Body of pancreas (tissue), 4 donors: Measurements from ENCODE around the gene RTL3. TPM values are rescaled to one million over a fixed set of nuclear protein-coding genes. Genes with fewer than 3 reads are reported as not detected.
"Not testable (repeated sequence)": the region's sequence is repeated elsewhere in the genome, so short reads cannot be mapped to it uniquely, and the experiment has no call there.

Experiments
- ATAC-seq: fragments of 150-250 bp; one replicate; pipeline ENCODE4 v1.9.1; 2016
- DNase-seq, 4 donors: peaks; one replicate each; pipeline ENCODE4 v3.0.0-alpha.2; 2019
- H3K27ac ChIP-seq, 4 donors: fragments of 200-600 bp; sonication (generic); 1 replicate in 3 of 4; 2 replicates in 1 of 4; pipeline versions ENCODE4 v1.5.1 to v1.6.1; 2016 to 2019; ENCODE audit warnings: mild to moderate bottlenecking in 1 of 4, mixed read lengths in 1 of 4, moderate library complexity in 1 of 4
- H3K27me3 ChIP-seq, 2 donors: fragments of 200-600 bp; sonication (generic); one replicate each; pipeline ENCODE4 v1.6.0; 2016; ENCODE audit warnings: mild to moderate bottlenecking in 1 of 2
- H3K36me3 ChIP-seq, 2 donors: fragments of 200-600 bp; sonication (generic); replicated peaks in 1 of 2; 2 replicates each; pipeline ENCODE4 v1.5.1; 2016; ENCODE audit warnings: low read depth in 2 of 2; ENCODE audit not compliant: insufficient read depth in 1 of 2
- H3K4me1 ChIP-seq: fragments of 200-600 bp; sonication (generic); one replicate; pipeline ENCODE4 v1.6.0; 2016
- H3K4me3 ChIP-seq, 2 donors: fragments of 200-600 bp; sonication (generic); 1 replicate in 1 of 2; 2 replicates in 1 of 2; pipeline ENCODE4 v1.5.1; 2016 to 2019
- H3K9me3 ChIP-seq, 3 donors: fragments of 200-600 bp; sonication (generic); 1 replicate in 2 of 3; 2 replicates in 1 of 3; pipeline ENCODE4 v1.5.1; 2016
- POLR2A ChIP-seq, 3 donors: fragments of 450-650 bp; IDR thresholded peaks; one replicate each; pipeline ENCODE4 v1.6.1; 2016; ENCODE audit warnings: antibody characterized with exemption in 3 of 3, mild to moderate bottlenecking in 2 of 3
- WGBS, 2 donors: methylation state at CpG; one replicate each; pipeline ENCODE4 v1.1.5; 2017; 5-methylcytosine and 5-hydroxymethylcytosine counted together
- intact Hi-C: fragments of 100-400 bp; cut with DNase I; formaldehyde crosslinking; loops from one replicate; pipeline ENCODE4 v1.15.1; 2023
- total RNA-seq, 2 donors: library from RNA; depleted of rRNA; stranded (reverse); fragments of >200 nt; gene quantifications; one replicate each; pipeline ENCODE4 v1.1.0, GENCODE V29; 2016
- TF ChIP-seq, protein P1 (sequence below), 7 experiments: fragments of 450-650 bp in 4 of 7; fragments of 200-600 bp in 3 of 7; sonication (generic) in 3 of 7; IDR thresholded peaks; one replicate each; pipeline ENCODE4 v1.5.1; 2016 to 2019; ENCODE audit warnings: antibody characterized with exemption in 7 of 7

The RTL3 gene
- total RNA-seq, 2 donors from 2014 or later = 0.52 TPM; not detected in 1

DNA sequence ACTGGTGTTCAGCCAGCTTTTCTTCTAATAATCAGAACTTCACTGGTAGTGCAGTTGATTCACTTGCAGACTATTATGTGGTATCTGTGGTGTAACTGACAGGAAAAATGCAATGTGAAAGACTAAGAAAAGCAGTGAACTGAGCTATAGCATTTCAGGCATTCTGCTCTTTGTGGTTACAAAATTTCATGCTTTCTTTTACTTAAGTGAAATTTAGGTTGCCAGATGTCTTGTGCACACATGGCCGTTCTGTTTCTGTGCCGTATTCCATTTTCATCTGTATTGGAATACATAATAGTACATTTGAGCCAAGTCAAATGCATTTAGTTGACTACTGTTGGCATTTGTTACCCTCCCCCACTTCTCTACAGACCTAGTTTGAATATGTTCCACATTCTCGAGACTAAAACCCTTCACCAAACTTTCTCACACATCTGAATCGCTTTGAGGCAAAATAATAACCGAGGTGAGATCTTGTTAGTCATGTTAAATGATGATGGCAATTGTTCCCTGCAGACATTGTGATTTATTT, 8.2 kb downstream of the RTL3 start:
- WGBS, 2 donors = 58 to 71% methylated on average over 5 of the region's 5 CpGs
- no peak overlapping the region for H3K27ac ChIP-seq
- intact Hi-C loops = no loop called here
- TF ChIP-seq, protein P1, sequence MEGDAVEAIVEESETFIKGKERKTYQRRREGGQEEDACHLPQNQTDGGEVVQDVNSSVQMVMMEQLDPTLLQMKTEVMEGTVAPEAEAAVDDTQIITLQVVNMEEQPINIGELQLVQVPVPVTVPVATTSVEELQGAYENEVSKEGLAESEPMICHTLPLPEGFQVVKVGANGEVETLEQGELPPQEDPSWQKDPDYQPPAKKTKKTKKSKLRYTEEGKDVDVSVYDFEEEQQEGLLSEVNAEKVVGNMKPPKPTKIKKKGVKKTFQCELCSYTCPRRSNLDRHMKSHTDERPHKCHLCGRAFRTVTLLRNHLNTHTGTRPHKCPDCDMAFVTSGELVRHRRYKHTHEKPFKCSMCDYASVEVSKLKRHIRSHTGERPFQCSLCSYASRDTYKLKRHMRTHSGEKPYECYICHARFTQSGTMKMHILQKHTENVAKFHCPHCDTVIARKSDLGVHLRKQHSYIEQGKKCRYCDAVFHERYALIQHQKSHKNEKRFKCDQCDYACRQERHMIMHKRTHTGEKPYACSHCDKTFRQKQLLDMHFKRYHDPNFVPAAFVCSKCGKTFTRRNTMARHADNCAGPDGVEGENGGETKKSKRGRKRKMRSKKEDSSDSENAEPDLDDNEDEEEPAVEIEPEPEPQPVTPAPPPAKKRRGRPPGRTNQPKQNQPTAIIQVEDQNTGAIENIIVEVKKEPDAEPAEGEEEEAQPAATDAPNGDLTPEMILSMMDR (IDR thresholded peaks at IDR 0.05) = no peak
- TF ChIP-seq POLR2A (IDR thresholded peaks at IDR 0.05) = no peak
- H3K9me3 ChIP-seq = no peaks in the 10 kb centered on the region
- no peaks in the 10 kb centered on the region for H3K4me1 ChIP-seq
- DNase-seq = no peak
- no peaks in the 10 kb centered on the region for H3K36me3 ChIP-seq
- no peak for ATAC-seq
- H3K27me3 ChIP-seq = no peaks in the 10 kb centered on the region
- no peak overlapping the region for H3K4me3 ChIP-seq

DNA sequence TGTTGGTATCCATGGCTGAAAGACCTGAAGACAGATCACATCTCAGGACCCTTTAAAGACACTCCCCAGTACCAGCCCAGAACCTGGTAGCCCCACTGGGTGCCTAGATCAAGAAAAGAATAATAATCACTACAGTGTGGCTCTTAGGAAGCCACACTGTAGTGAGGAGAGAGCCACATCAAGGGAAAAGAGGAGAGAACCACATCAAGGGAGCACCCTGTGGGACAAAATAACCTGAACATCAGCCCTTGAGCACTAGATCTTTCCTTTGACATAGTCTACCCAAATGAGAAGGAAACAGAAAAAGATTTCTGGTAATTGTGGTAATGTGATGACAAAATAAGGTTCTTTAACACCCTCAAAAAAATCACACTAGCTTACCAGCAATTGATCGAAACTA, 15.3 kb downstream of the RTL3 start:
- Histone ChIP-seq H3K9me3 (no peaks in the 10 kb centered on the region), H3K27me3 (no peaks in the 10 kb centered on the region), H3K36me3 (no peaks in the 10 kb centered on the region), H3K4me3 (no peak overlapping the region), H3K4me1 (no peaks in the 10 kb centered on the region), H3K27ac (no peak overlapping the region)
- no peak for DNase-seq
- intact Hi-C loops = no loop called here
- ATAC-seq = no peak
- WGBS, 2 donors = 83 to 100% methylated on average over 1 of the region's 1 CpG
- TF ChIP-seq POLR2A (IDR thresholded peaks at IDR 0.05) = no peak
- TF ChIP-seq, protein P1 (IDR thresholded peaks at IDR 0.05) = no peak

DNA sequence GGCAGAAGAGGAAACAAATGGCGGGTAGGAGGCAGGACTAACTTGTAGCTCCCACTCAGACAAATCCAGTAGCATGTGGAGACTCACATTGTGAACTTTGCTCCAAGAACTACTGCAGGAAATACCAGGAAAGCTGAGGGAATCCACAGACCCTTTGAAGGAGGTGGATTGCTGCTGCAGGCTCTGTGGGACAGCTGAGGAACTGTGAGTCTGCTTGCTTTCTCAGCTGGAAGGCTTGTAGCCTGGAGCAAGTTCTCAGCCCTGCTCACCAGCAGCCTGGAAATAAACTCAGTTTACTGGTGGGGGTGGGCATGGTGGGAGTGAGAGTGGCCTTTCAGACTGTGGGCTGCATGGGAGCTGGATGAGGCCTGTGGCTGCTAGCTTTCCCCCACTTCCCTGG, 16.0 kb downstream of the RTL3 start:
- no peaks in the 10 kb centered on the region for H3K4me1 ChIP-seq
- DNase-seq = no peak
- intact Hi-C loops = no loop called here

DNA sequence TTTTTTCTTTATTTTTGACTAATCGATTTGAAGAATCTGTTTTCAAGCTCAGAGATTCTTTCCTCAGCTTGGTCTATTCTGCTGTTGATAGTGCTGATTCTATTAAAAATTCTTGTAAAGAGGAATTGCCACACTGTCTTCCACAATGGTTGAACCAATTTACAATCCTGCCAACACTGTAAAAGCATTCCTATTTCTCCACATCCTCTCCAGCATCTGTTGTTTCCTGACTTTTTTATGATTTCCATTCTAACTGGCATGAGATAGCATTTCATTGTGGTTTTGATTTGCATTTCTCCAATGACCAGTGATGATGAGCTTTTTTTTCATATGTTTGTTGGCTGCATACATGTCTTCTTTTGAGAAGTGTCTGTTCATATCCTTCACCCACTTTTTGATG, 23.0 kb downstream of the RTL3 start:
- H3K9me3 ChIP-seq, H3K27me3 ChIP-seq, H3K4me1 ChIP-seq, H3K36me3 ChIP-seq, intact Hi-C loops, H3K27ac ChIP-seq, H3K4me3 ChIP-seq, ATAC-seq, DNase-seq: not testable (repeated sequence)
- WGBS, 2 donors = 30 to 40% methylated on average over 1 of the region's 1 CpG

More for the DNA sequence above, 16.0 kb downstream of the RTL3 start:
- TF ChIP-seq, protein P1 (IDR thresholded peaks at IDR 0.05) = no peak
- no peak for TF ChIP-seq POLR2A (IDR thresholded peaks at IDR 0.05)
- Histone ChIP-seq H3K27me3 (no peaks in the 10 kb centered on the region), H3K4me3 (no peak overlapping the region), H3K36me3 (no peaks in the 10 kb centered on the region), H3K9me3 (no peaks in the 10 kb centered on the region), H3K27ac (no peak overlapping the region)
- 24 to 42% methylated on average over 1 of the region's 1 CpG for WGBS, 2 donors
- ATAC-seq = no peak

DNA sequence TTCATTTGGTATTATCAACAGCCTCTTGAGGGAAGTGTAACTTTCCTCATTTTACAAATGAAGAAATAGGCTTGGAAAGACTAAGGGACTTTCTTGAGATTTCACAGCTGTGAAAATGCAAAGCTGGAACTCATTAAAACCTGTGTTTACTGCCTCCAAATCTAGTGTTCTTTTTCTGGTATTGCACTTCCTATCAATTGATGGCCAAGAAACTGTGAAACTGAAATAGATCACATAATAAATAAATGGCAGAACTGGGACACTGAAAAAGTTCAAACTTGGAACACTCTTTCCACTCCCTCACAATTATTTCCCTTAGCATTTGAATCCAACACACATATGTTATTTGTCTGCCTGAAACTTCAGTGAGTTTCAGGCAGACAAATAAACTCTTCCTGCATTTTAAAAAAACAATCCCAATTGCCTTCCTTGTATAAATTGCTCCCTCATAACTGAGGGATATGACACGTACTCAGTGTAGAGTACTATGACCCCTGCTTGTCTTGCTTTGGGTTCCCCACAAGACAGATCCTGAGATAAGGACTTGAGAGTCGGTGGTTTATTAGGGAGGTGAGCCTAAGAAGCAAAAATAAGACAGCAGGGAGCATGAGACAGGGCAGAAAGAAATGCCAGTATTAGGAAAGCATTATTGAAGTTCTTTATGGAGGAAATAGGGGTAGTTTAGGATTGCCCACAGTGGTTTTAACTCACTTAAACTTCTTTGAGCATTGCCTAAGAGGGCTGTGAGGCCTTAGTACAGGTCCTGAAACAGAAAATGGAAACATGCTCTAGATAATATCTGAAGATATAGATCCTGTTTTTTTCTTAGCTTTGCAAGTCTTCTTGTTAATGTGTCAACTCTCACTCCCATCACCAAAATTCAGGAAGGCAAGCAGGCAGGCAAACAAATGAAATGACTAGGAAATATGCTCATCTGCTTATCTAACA, 33.9 kb downstream of the RTL3 start:
- no peak overlapping the region for H3K27ac ChIP-seq
- WGBS, 2 donors = 27 to 30% methylated on average over 2 of the region's 2 CpGs

More for the DNA sequence above, 33.9 kb downstream of the RTL3 start:
- no peak overlapping the region for H3K4me3 ChIP-seq
- ATAC-seq (no peak), DNase-seq (no peak)
- no peaks in the 10 kb centered on the region for H3K4me1 ChIP-seq
- no peaks in the 10 kb centered on the region for H3K36me3 ChIP-seq
- no peak for TF ChIP-seq POLR2A (IDR thresholded peaks at IDR 0.05)
- TF ChIP-seq, protein P1 (IDR thresholded peaks at IDR 0.05) = no peak
- intact Hi-C loops = no loop called here
- H3K27me3 ChIP-seq = no peaks in the 10 kb centered on the region
- H3K9me3 ChIP-seq = no peaks in the 10 kb centered on the region
